Panc1 (cell line): Measurements from ENCODE around the gene KCNK15. TPM values are rescaled to one million over a fixed set of nuclear protein-coding genes. Genes with fewer than 3 reads are reported as not detected.

ENCODE experiments used
- ATAC-seq: fragments of 200-7000 bp; cut with Tn5 transposase; 2 replicates; pipeline ENCODE4 v1.9.1; 2020; ENCODE audit warnings: mild to moderate bottlenecking, moderate library complexity
- BruUV-seq: library from RNA; stranded (reverse); fragments of 400-500 nt; replicated peaks from 2 replicates; lab custom pipeline; 2021; lab: Mats Ljungman, UMichigan
- CTCF ChIA-PET: fragments of 300-600 bp; sonication (Branson Sonifier 250); formaldehyde crosslinking; loops from one replicate; lab custom pipeline; 2022; ENCODE audit warnings: antibody characterized with exemption; lab: Charles Lee
- POLR2A ChIA-PET: fragments of 300-600 bp; sonication (Branson Sonifier 250); formaldehyde crosslinking; loops from one replicate; lab custom pipeline; 2022; ENCODE audit warnings: antibody characterized with exemption; lab: Charles Lee
- DNase-seq: peaks from one replicate; pipeline ENCODE4 v3.0.0-alpha.2; 2010; ENCODE audit warnings: low read depth, low spot score
- H3K27ac ChIP-seq: 2 replicates; pipeline ENCODE4 v1.5.1; 2011; ENCODE audit warnings: mild to moderate bottlenecking, low read length, inconsistent platforms
- H3K27me3 ChIP-seq: fragments of 200-500 bp; sonication (Bioruptor generic); 2 replicates; pipeline ENCODE4 v1.6.0; 2014; ENCODE audit warnings: low read length, inconsistent platforms; ENCODE audit not compliant: control insufficient read depth, insufficient read depth
- H3K36me3 ChIP-seq: fragments of 200-500 bp; sonication (Bioruptor generic); 2 replicates; pipeline ENCODE4 v1.5.1; 2014; ENCODE audit warnings: inconsistent platforms, mild to moderate bottlenecking, low read length, moderate library complexity; ENCODE audit not compliant: control insufficient read depth, insufficient read depth
- H3K4me1 ChIP-seq: 2 replicates; pipeline ENCODE4 v1.5.1; 2011; ENCODE audit warnings: inconsistent platforms, mild to moderate bottlenecking, low read length, moderate library complexity; ENCODE audit not compliant: control insufficient read depth, insufficient read depth
- H3K4me3 ChIP-seq, 2 experiments: 2 replicates each; pipeline ENCODE4 v1.5.1; 2011 to 2012; ENCODE audit warnings: low read depth in 2 of 2, low read length in 2 of 2, mild to moderate bottlenecking in 2 of 2, inconsistent platforms in 1 of 2, moderate library complexity in 1 of 2
- H3K9me3 ChIP-seq: fragments of 200-500 bp; sonication (Bioruptor generic); 2 replicates; pipeline ENCODE4 v1.5.1; 2014; ENCODE audit warnings: low read depth, mild to moderate bottlenecking, inconsistent platforms, low read length, moderate library complexity; ENCODE audit not compliant: control insufficient read depth, insufficient read depth
- POLR2AphosphoS5 ChIP-seq: IDR thresholded peaks from 2 replicates; pipeline ENCODE4 v1.6.1; 2012; ENCODE audit warnings: mild to moderate bottlenecking, low read depth, low read length, moderate library complexity
- SIN3A ChIP-seq: IDR thresholded peaks from 2 replicates; pipeline ENCODE4 v1.6.1; 2012; ENCODE audit warnings: low read depth, mild to moderate bottlenecking, low read length, moderate library complexity, borderline replicate concordance; ENCODE audit not compliant: insufficient read depth
- TCF7L2 ChIP-seq: IDR thresholded peaks from 2 replicates; pipeline ENCODE4 v1.6.1; 2011; ENCODE audit warnings: mild to moderate bottlenecking, low read depth, low read length, inconsistent platforms
- in situ Hi-C: cut with HindIII; loops from 2 replicates; pipeline ENCODE4 v1.10.0; 2016; ENCODE audit warnings: low sequenced_read_pairs, low pct_unique_long_range_greater_than_20kb
- intact Hi-C: fragments of 100-400 bp; cut with micrococcal nuclease; formaldehyde crosslinking; loops from one replicate; pipeline ENCODE4 v1.10.0; 2022; ENCODE audit not compliant: unreplicated experiment
- total RNA-seq: library from RNA; stranded (reverse); gene quantifications from one replicate; pipeline ENCODE4 v1.2.1, GENCODE V29; 2021; ENCODE audit not compliant: unreplicated experiment
- TF ChIP-seq, protein P1 (sequence below): fragments of 450-650 bp; IDR thresholded peaks from 2 replicates; pipeline ENCODE4 v1.5.1; 2017; ENCODE audit warnings: mild to moderate bottlenecking
- TF ChIP-seq, protein P2 (sequence below), 2 experiments: IDR thresholded peaks; 2 replicates each; pipeline ENCODE4 v1.6.1; 2011 to 2012; ENCODE audit warnings: low read depth in 2 of 2, control low read depth in 1 of 2, low read length in 1 of 2, mild to moderate bottlenecking in 1 of 2, moderate library complexity in 1 of 2; ENCODE audit not compliant: insufficient read depth in 1 of 2

KCNK15 gene
- total RNA-seq, 1 experiment from 2014 or later: 7.4 TPM

DNA sequence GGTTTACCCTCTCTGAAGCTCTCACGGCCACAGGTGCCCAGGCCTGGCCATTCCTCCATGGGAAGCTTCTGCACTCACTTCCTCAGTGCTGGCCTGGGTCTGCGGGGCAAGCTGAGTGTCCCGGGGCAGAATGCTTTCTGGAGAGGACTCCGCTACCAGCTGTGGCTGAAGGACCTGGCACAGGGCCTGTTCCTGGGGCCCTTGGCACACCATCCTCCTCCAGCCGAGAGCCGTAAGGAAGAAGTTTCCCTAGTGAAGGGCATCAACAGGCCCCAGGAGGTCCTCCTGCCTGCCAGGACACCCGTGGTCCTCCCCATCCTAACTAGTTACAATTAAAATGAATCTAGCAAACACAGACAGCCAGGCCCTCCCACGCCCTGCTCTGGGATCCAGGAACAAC lies 14.0 kb upstream of the KCNK15 start:
- DNase-seq: no peak
- Histone ChIP-seq H3K36me3 (no peaks in the 10 kb centered on the region), H3K27me3 (no peaks in the 10 kb centered on the region), H3K4me3 (no peak overlapping the region), H3K9me3 (no peaks in the 10 kb centered on the region), H3K4me1 (peaks cover 63% of the 10 kb centered on the region), H3K27ac (peak overlapping the region; percentile 99)
- in situ Hi-C loops (no loop called here), intact Hi-C loops (no loop called here)
- ATAC-seq: no peak
- ChIA-PET CTCF (interaction anchor here (0.7 to 2.0 kb wide), 2 partner anchors 11 to 46 kb away, joined by 5 to 33 read pairs; no protein-coding TSS in a partner anchor), POLR2A (no interaction called here)
- no TSS peak for BruUV-seq
- TF ChIP-seq TCF7L2: 0 out of 2 replicates have a peak, but pooled peaks have one; percentile 23
- 0 out of 2 replicates have a peak, but pooled peaks have one; percentile 38 for TF ChIP-seq POLR2AphosphoS5
- TF ChIP-seq, protein P1, sequence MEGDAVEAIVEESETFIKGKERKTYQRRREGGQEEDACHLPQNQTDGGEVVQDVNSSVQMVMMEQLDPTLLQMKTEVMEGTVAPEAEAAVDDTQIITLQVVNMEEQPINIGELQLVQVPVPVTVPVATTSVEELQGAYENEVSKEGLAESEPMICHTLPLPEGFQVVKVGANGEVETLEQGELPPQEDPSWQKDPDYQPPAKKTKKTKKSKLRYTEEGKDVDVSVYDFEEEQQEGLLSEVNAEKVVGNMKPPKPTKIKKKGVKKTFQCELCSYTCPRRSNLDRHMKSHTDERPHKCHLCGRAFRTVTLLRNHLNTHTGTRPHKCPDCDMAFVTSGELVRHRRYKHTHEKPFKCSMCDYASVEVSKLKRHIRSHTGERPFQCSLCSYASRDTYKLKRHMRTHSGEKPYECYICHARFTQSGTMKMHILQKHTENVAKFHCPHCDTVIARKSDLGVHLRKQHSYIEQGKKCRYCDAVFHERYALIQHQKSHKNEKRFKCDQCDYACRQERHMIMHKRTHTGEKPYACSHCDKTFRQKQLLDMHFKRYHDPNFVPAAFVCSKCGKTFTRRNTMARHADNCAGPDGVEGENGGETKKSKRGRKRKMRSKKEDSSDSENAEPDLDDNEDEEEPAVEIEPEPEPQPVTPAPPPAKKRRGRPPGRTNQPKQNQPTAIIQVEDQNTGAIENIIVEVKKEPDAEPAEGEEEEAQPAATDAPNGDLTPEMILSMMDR: no peak
- TF ChIP-seq SIN3A: no peak
- TF ChIP-seq, protein P2, sequence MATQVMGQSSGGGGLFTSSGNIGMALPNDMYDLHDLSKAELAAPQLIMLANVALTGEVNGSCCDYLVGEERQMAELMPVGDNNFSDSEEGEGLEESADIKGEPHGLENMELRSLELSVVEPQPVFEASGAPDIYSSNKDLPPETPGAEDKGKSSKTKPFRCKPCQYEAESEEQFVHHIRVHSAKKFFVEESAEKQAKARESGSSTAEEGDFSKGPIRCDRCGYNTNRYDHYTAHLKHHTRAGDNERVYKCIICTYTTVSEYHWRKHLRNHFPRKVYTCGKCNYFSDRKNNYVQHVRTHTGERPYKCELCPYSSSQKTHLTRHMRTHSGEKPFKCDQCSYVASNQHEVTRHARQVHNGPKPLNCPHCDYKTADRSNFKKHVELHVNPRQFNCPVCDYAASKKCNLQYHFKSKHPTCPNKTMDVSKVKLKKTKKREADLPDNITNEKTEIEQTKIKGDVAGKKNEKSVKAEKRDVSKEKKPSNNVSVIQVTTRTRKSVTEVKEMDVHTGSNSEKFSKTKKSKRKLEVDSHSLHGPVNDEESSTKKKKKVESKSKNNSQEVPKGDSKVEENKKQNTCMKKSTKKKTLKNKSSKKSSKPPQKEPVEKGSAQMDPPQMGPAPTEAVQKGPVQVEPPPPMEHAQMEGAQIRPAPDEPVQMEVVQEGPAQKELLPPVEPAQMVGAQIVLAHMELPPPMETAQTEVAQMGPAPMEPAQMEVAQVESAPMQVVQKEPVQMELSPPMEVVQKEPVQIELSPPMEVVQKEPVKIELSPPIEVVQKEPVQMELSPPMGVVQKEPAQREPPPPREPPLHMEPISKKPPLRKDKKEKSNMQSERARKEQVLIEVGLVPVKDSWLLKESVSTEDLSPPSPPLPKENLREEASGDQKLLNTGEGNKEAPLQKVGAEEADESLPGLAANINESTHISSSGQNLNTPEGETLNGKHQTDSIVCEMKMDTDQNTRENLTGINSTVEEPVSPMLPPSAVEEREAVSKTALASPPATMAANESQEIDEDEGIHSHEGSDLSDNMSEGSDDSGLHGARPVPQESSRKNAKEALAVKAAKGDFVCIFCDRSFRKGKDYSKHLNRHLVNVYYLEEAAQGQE (IDR thresholded peaks at IDR 0.05; ENCODE audit: insufficient read depth in 1 of 2, low read depth in 2 of 2, low read length in 1 of 2): no peak

DNA sequence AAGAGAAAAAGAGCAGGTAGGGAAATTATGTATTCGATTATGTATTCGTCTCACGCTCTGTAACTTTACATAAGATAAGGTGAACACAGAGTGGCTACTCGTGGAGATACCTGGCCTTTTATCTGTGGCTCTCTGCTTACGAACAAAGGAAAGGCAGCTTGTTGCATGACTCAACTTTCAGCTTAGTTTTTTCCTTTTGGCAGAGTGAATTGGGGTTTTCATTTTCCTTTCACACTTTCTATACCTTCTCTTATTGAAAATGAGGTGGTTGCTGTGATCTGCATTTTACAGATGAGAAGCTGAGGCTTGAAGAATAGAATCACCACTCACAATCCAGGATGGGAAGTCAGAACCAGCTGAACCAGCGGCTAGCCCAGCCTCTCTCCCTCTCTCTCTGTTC lies 13.3 kb upstream of the KCNK15 start:
- in situ Hi-C loops: no loop called here
- ChIA-PET CTCF (interaction anchor here (0.6 to 2.0 kb wide), 3 partner anchors 11 to 90 kb away, joined by 3 to 33 read pairs (median 5); no protein-coding TSS in a partner anchor), POLR2A (interaction anchor here (0.7 kb wide), 1 partner anchor 43 kb away, joined by 4 read pairs; no protein-coding TSS in a partner anchor)
- BruUV-seq: no TSS peak
- ATAC-seq (no peak), DNase-seq (no peak)
- intact Hi-C loops: no loop called here
- Histone ChIP-seq H3K4me1 (peaks cover 62% of the 10 kb centered on the region), H3K9me3 (no peaks in the 10 kb centered on the region; the same call in 1 of the 2 replicates), H3K27ac (peak overlapping the region; percentile 99), H3K36me3 (no peaks in the 10 kb centered on the region), H3K27me3 (no peaks in the 10 kb centered on the region), H3K4me3 (no peak overlapping the region)
- TF ChIP-seq TCF7L2 (no peak), SIN3A (no peak), POLR2AphosphoS5 (no peak)
- TF ChIP-seq, protein P1: no peak
- TF ChIP-seq, protein P2 (IDR thresholded peaks at IDR 0.05; ENCODE audit: insufficient read depth in 1 of 2, low read depth in 2 of 2, low read length in 1 of 2): no peak
